ENCODE data around the gene TTLL13.
"Not testable (repeated sequence)": the region's sequence is repeated elsewhere in the genome, so short reads cannot be mapped to it uniquely, and the experiment has no call there.

TTLL13 gene

GRCh38 chr15:90291679-90292356, 42.5 kb downstream of the TTLL13 start:
- DNase-seq, result peak; percentile 35

- peak; percentile 86 for DNase-seq
These were observed 43.9 kb downstream of the TTLL13 start for GRCh38 chr15:90293040-90293810.

GRCh38 chr15:90294159-90294558, 44.8 kb downstream of the TTLL13 start:
- DNase-seq, result no peak

- DNase-seq, result peak; percentile 77
These were observed 45.4 kb downstream of the TTLL13 start for GRCh38 chr15:90294601-90295269.

GRCh38 chr15:90295270-90295648, 45.9 kb downstream of the TTLL13 start:
- peak; percentile 77 for DNase-seq

GRCh38 chr15:90296316-90296884, 47.0 kb downstream of the TTLL13 start:
- not testable (repeated sequence) for DNase-seq

- no peak for DNase-seq
These were observed 47.7 kb downstream of the TTLL13 start for GRCh38 chr15:90297021-90297420.

- DNase-seq, result no peak
These were observed 51.2 kb downstream of the TTLL13 start for GRCh38 chr15:90300541-90300940.

GRCh38 chr15:90300988-90301706, 51.8 kb downstream of the TTLL13 start:
- peak; percentile 27 for DNase-seq

- DNase-seq, result no peak
These were observed 52.4 kb downstream of the TTLL13 start for GRCh38 chr15:90301707-90302300.

- not testable (repeated sequence) for DNase-seq
These were observed 56.0 kb downstream of the TTLL13 start for GRCh38 chr15:90305355-90305754.

GRCh38 chr15:90305932-90306331, 56.6 kb downstream of the TTLL13 start:
- no peak for DNase-seq

- no peak for DNase-seq
These were observed 57.2 kb downstream of the TTLL13 start for GRCh38 chr15:90306560-90306959.

GRCh38 chr15:90307661-90308060, 58.3 kb downstream of the TTLL13 start:
- DNase-seq, result no peak

- no peak for DNase-seq
These were observed 59.7 kb downstream of the TTLL13 start for GRCh38 chr15:90309020-90309419.

Measured in COR-L47 (cell line).